NOMO-1 treated with dmso at 0.1 percent for 144 hours (cell line): ENCODE results near the gene SYTL3.

ENCODE experiments used
- DNase-seq: peaks from one replicate; lab custom pipeline; 2025; ENCODE audit not compliant: unreplicated experiment; lab: John Stamatoyannopoulos, UW

The SYTL3 gene

DNA sequence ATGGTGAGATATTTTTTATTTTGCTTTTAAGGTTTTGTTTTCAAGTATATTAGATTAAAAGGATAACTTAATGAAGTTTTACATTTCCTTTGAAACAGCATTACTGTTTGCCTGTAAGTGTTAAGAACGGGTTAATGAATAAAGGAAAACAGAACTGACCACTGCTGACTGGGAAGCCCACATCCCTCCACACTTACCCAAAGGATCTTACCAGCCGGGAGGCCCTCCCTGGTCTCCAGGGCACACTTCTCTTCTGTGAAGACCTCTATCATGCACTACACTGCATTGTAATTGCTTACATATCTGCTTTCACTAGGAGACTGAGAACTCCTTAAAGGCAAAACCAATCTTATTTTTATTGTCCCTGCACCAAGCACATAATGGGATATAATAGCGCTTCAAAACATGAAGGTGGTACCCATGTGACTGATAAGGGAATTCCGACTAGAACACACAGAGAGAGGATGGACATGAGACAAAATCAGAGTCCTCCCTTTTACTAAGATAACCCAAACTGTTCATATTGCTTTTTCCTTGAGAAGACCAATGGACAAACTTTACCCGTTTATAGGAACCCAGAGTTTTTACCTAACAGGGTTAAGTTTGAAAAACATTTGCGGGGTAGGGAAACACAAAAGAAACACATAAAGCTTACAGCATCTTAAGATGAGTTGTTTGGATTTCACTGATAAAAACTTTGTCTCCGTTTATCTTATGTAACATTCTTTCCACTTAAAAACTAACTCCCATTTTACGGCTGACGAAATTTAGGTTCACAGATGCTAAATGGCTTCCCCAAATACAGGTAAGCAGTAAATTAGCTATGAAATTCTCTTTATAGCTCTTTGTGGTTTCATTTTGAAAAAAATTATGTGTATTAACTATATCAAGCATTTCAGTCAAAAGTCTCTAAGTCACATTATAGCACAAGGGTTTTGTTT lies 160.6 kb downstream of the SYTL3 start:
- DNase-seq: no peak

DNA sequence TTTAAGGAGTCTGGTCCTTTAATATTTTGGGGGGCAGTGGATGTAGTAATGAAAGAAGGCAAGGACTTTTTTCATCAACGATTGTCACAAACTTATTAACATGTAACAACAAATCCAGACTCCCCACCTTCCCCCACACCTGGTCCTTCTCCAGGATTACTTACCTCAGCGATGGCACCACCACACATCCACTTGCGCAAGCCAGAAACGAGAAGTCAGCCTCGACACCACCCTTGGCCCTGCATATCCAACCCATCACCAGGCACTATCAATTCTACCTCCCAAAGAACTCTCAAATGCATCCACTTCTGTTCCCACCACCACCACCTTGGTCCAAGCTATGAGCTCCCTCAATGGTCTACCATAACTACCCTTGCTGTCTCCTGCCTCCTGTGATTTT lies 162.8 kb downstream of the SYTL3 start:
- no peak for DNase-seq

DNA sequence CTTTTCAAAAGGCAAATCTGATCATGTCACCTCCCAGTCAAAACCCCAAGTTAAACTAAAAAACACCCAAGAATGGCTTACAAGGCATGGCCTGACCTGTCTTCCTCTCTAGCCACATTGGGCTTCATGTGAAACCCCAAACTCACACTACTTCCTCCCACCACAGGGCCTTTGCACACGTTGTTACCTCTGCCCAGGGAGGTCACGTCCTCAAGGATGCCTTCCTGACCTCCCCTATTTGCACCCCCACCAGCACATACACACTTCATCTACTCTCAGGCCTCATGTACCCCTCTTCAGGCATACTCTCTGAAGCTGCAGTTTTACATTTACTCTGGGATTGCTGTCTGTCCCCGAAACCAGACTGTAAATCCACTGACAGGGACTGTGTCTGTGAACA lies 163.2 kb downstream of the SYTL3 start:
- no peak for DNase-seq
